ENCODE data around the gene MMADHC. TPM values are rescaled to one million over a fixed set of nuclear protein-coding genes. Genes with fewer than 3 reads are reported as not detected.

The MMADHC gene
- polyA plus RNA-seq, 2 of the 4 experiments (the other 2 are of a cell fraction): 103 to 180 TPM

DNA sequence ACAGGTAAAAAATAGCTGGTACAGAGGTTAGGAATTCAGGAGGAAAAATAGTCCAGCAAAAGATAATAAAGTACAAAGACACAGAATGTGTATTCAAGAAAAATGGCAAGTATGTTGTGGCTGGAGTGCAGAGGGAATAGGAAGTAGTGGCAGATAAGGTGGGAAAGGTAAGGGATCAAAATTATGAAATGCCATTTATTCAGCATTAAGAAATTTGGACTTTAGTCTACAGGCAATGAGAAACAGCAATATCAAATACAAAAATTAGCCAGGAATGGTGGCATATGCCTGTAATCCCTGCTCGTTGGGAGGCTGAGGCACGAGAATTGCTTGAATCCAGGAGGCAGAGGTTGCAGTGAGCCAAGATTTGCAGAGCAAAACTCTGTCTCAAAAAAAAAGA is 10.3 kb downstream of the MMADHC start:
- TF ChIP-seq RNF2 (IDR thresholded peaks at IDR 0.05; ENCODE audit: borderline replicate concordance, low read depth) (no peak), RAD21 (conservative IDR thresholded peaks at IDR 0.05 in 1 of 2, IDR thresholded peaks at IDR 0.05 in 1 of 2) (no peak), FOSB (CRISPR knock-in tag; IDR thresholded peaks at IDR 0.05) (no peak), GATA3 (IDR thresholded peaks at IDR 0.05; ENCODE audit: borderline replicate concordance) (no peak), PHF8 (IDR thresholded peaks at IDR 0.05; ENCODE audit: borderline replicate concordance, low read depth) (no peak), HEYL (CRISPR knock-in tag; IDR thresholded peaks at IDR 0.05) (no peak), ZFP36 (IDR thresholded peaks at IDR 0.05; ENCODE audit: borderline replicate concordance, partially characterized antibody) (no peak), TP53 (CRISPR knock-in tag; IDR thresholded peaks at IDR 0.05) (no peak)
- TF ChIP-seq, protein P1, sequence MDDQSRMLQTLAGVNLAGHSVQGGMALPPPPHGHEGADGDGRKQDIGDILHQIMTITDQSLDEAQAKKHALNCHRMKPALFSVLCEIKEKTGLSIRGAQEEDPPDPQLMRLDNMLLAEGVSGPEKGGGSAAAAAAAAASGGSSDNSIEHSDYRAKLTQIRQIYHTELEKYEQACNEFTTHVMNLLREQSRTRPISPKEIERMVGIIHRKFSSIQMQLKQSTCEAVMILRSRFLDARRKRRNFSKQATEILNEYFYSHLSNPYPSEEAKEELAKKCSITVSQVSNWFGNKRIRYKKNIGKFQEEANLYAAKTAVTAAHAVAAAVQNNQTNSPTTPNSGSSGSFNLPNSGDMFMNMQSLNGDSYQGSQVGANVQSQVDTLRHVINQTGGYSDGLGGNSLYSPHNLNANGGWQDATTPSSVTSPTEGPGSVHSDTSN (IDR thresholded peaks at IDR 0.05): no peak
- Histone ChIP-seq H3K27ac (no peak overlapping the region), H3K9me3 (no peaks in the 10 kb centered on the region), H3K4me3 (no peak overlapping the region), H3K4me2 (no peak overlapping the region), H3K4me1 (no peaks in the 10 kb centered on the region; the same call in 2 of the 3 replicates)
- 93% methylated on average over 2 of the region's 2 CpGs for WGBS (ENCODE audit: missing lambda C conversion rate)
- CTCF ChIA-PET: interaction anchor here (1.0 kb wide), 1 partner anchor 1583 kb away, joined by 3 read pairs; no protein-coding TSS in a partner anchor
- ATAC-seq (no peak), DNase-seq (ENCODE audit: low read depth in 1 of 2, low spot score in 1 of 2) (no peak), FAIRE-seq (no peak)
- POLR2A ChIA-PET: no interaction called here

DNA sequence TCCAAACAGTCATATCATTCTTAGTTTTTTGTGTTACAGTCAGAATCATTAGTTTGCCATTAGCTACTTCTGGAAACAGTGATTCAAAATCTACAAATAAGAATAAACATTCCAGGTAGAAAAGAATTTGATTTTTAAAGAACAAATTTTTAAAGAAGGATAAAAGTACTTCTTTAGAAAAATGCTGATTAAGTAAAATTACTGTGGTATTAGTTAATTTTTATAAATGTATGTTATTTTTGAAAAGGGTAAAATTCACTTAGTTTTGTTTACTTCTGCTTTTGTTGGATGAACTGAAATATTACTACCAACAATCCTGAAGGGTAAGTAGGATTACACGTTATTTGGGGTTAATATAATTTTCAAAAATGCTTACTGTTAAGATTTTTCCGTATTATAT is 11.8 kb downstream of the MMADHC start:
- WGBS (ENCODE audit: missing lambda C conversion rate): 85% methylated on average over 2 of the region's 2 CpGs
- FAIRE-seq (no peak), ATAC-seq (no peak), DNase-seq (ENCODE audit: low read depth in 1 of 2, low spot score in 1 of 2) (no peak)
- POLR2A ChIA-PET: no interaction called here
- Histone ChIP-seq H3K9me3 (no peaks in the 10 kb centered on the region), H3K4me2 (no peak overlapping the region), H3K4me3 (no peak overlapping the region), H3K27ac (no peak overlapping the region), H3K4me1 (no peaks in the 10 kb centered on the region; the same call in 2 of the 3 replicates)
- no peak for TF ChIP-seq CEBPB (IDR thresholded peaks at IDR 0.05)
- TF ChIP-seq FOXS1 (CRISPR knock-in tag; IDR thresholded peaks at IDR 0.05): no peak
- no peak for TF ChIP-seq ZNF302 (CRISPR knock-in tag; IDR thresholded peaks at IDR 0.05)
- no peak for TF ChIP-seq HOXB5 (CRISPR knock-in tag; IDR thresholded peaks at IDR 0.05)
- TF ChIP-seq MAZ (IDR thresholded peaks at IDR 0.05; ENCODE audit: borderline replicate concordance, low read depth, low read length): no peak
- TF ChIP-seq KDM5A (IDR thresholded peaks at IDR 0.05): no peak
- TF ChIP-seq MAFK (IDR thresholded peaks at IDR 0.05; ENCODE audit: partially characterized antibody): peak; percentile 91
- CTCF ChIA-PET: interaction anchor here (1.1 to 1.4 kb wide), 2 partner anchors 14 to 1664 kb away, joined by 5 read pairs; no protein-coding TSS in a partner anchor

DNA sequence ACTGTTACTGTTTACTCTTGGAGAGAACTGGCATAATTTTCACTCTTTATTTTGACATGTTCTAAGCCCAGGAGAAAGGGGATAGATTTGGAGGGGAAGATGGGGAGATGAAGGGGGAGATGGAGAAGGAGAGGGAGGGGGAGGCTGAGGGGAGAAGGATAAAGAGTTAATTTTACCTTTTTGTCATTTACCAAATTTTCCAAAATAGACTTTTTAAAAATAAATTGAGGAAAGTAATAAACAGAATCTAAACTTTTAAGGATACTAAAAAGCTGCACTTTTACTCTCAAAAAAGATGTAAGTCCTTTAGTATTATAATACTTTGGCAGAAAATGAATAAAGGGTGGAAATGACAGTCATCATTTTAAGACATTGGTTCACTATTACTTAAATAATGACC is 12.3 kb downstream of the MMADHC start:
- CTCF ChIA-PET: interaction anchor here (1.4 to 1.5 kb wide), 2 partner anchors 13 to 1664 kb away, joined by 4 to 5 read pairs; no protein-coding TSS in a partner anchor
- H3K27ac ChIP-seq: no peak overlapping the region
- DNase-seq (ENCODE audit: low read depth in 1 of 2, low spot score in 1 of 2) (no peak), FAIRE-seq (no peak), ATAC-seq (no peak)
- H3K4me1 ChIP-seq: no peaks in the 10 kb centered on the region; the same call in 2 of the 3 replicates
- POLR2A ChIA-PET: no interaction called here
- no peak overlapping the region for H3K4me2 ChIP-seq
- TF ChIP-seq, protein P2, sequence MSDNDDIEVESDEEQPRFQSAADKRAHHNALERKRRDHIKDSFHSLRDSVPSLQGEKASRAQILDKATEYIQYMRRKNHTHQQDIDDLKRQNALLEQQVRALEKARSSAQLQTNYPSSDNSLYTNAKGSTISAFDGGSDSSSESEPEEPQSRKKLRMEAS (IDR thresholded peaks at IDR 0.05): no peak
- no peak for TF ChIP-seq EP300 (IDR thresholded peaks at IDR 0.05)
- TF ChIP-seq ZNF302 (CRISPR knock-in tag; IDR thresholded peaks at IDR 0.05): no peak
- no peak for TF ChIP-seq POLR2AphosphoS2 (conservative IDR thresholded peaks at IDR 0.05; ENCODE audit: low read length)
- no peak for TF ChIP-seq MAFK (IDR thresholded peaks at IDR 0.05; ENCODE audit: partially characterized antibody)
- TF ChIP-seq, protein P3, sequence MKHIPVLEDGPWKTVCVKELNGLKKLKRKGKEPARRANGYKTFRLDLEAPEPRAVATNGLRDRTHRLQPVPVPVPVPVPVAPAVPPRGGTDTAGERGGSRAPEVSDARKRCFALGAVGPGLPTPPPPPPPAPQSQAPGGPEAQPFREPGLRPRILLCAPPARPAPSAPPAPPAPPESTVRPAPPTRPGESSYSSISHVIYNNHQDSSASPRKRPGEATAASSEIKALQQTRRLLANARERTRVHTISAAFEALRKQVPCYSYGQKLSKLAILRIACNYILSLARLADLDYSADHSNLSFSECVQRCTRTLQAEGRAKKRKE (CRISPR knock-in tag; IDR thresholded peaks at IDR 0.05; ENCODE audit: low read depth): no peak
- no peak for TF ChIP-seq ESRRA (IDR thresholded peaks at IDR 0.05; ENCODE audit: borderline replicate concordance, low read length)
- no peak overlapping the region for H3K4me3 ChIP-seq
- no peaks in the 10 kb centered on the region for H3K9me3 ChIP-seq
